SK-N-SH treated with all-trans-retinoic acid at 6 μM for 48 hours (cell line): ENCODE results near the gene KRT35.

Experiments used
- ATAC-seq: fragments of 200-7000 bp; cut with Tn5 transposase; 3 replicates; pipeline ENCODE4 v1.9.1; 2020; ENCODE audit warnings: mild to moderate bottlenecking, moderate library complexity
- ARNTL ChIP-seq: fragments of 450-650 bp; formaldehyde crosslinking; IDR thresholded peaks from 2 replicates; pipeline ENCODE4 v1.5.0; 2020; ENCODE audit warnings: low read depth, mild to moderate bottlenecking, moderate library complexity, borderline replicate concordance
- BACH2 ChIP-seq: fragments of 250-450 bp; sonication (Bioruptor Pico); IDR thresholded peaks from 2 replicates; pipeline ENCODE4 v1.9.0; 2021; ENCODE audit warnings: mild to moderate bottlenecking, borderline replicate concordance
- CSDC2 ChIP-seq: fragments of 250-450 bp; sonication (Bioruptor Pico); IDR thresholded peaks from 2 replicates; pipeline ENCODE4 v1.5.0; 2020; ENCODE audit warnings: mild to moderate bottlenecking, moderate library complexity
- CSRNP3 ChIP-seq: fragments of 250-450 bp; sonication (Bioruptor Pico); IDR thresholded peaks from 2 replicates; pipeline ENCODE4 v1.5.1; 2021; ENCODE audit warnings: mild to moderate bottlenecking, moderate library complexity
- ESRRG ChIP-seq: fragments of 250-450 bp; sonication (Bioruptor Pico); IDR thresholded peaks from 2 replicates; pipeline ENCODE4 v1.6.1; 2021; ENCODE audit warnings: mild to moderate bottlenecking
- GLIS3 ChIP-seq: fragments of 250-450 bp; sonication (Bioruptor Pico); IDR thresholded peaks from 2 replicates; pipeline ENCODE4 v1.5.0; 2020; ENCODE audit warnings: mild to moderate bottlenecking, moderate library complexity
- ISL1 ChIP-seq: fragments of 250-450 bp; sonication (Bioruptor Pico); IDR thresholded peaks from 2 replicates; pipeline ENCODE4 v2.1.2; 2022; ENCODE audit warnings: mild to moderate bottlenecking, moderate library complexity
- OSR1 ChIP-seq: fragments of 250-450 bp; sonication (Bioruptor Pico); IDR thresholded peaks from 2 replicates; pipeline ENCODE4 v1.8.0; 2022; ENCODE audit warnings: moderate library complexity, mild to moderate bottlenecking, inconsistent platforms
- RARB ChIP-seq: fragments of 250-450 bp; sonication (Bioruptor Pico); IDR thresholded peaks from 2 replicates; pipeline ENCODE4 v1.8.0; 2021; ENCODE audit warnings: mild to moderate bottlenecking, moderate library complexity
- SNAI2 ChIP-seq: fragments of 250-450 bp; sonication (Bioruptor Pico); IDR thresholded peaks from 2 replicates; pipeline ENCODE4 v1.5.0; 2020; ENCODE audit warnings: mild to moderate bottlenecking, moderate library complexity
- ZC3H10 ChIP-seq: fragments of 250-450 bp; sonication (Bioruptor Pico); IDR thresholded peaks from 2 replicates; pipeline ENCODE4 v1.5.1; 2021; ENCODE audit warnings: mild to moderate bottlenecking, moderate library complexity
- ZFP3 ChIP-seq: fragments of 250-450 bp; sonication (Bioruptor Pico); IDR thresholded peaks from 2 replicates; pipeline ENCODE4 v1.5.0; 2020; ENCODE audit warnings: mild to moderate bottlenecking, moderate library complexity
- ZFP30 ChIP-seq: fragments of 450-650 bp; formaldehyde crosslinking; IDR thresholded peaks from 2 replicates; pipeline ENCODE4 v1.5.0; 2022; ENCODE audit warnings: mild to moderate bottlenecking, moderate library complexity
- ZNF565 ChIP-seq: fragments of 450-650 bp; formaldehyde crosslinking; conservative IDR thresholded peaks from 2 replicates; pipeline ENCODE4 v1.5.0; 2020; ENCODE audit warnings: low read depth, mild to moderate bottlenecking, moderate library complexity
- ZNF70 ChIP-seq: fragments of 450-650 bp; formaldehyde crosslinking; IDR thresholded peaks from 2 replicates; pipeline ENCODE4 v1.5.0; 2020; ENCODE audit warnings: mild to moderate bottlenecking, moderate library complexity
- ZNF8 ChIP-seq: fragments of 450-650 bp; formaldehyde crosslinking; IDR thresholded peaks from 2 replicates; pipeline ENCODE4 v1.5.0; 2020; ENCODE audit warnings: mild to moderate bottlenecking, moderate library complexity
- TF ChIP-seq, protein P1 (sequence below): fragments of 250-450 bp; sonication (Bioruptor Pico); IDR thresholded peaks from 2 replicates; pipeline ENCODE4 v1.5.0; 2020; ENCODE audit warnings: mild to moderate bottlenecking, moderate library complexity
- TF ChIP-seq, protein P2 (sequence below): fragments of 250-450 bp; sonication (Bioruptor Pico); IDR thresholded peaks from 2 replicates; pipeline ENCODE4 v1.8.0; 2021; ENCODE audit warnings: low read depth, mild to moderate bottlenecking, moderate library complexity, borderline replicate concordance
- TF ChIP-seq, protein P3 (sequence below): fragments of 250-450 bp; sonication (Bioruptor Pico); IDR thresholded peaks from 2 replicates; pipeline ENCODE4 v1.8.0; 2020; ENCODE audit warnings: mild to moderate bottlenecking, moderate library complexity, borderline replicate concordance

Gene KRT35

GRCh38 chr17:41489531-41489930, 8.6 kb upstream of the KRT35 start, which contains the start of gene KRT36 (continued):
- TF ChIP-seq, protein P1, sequence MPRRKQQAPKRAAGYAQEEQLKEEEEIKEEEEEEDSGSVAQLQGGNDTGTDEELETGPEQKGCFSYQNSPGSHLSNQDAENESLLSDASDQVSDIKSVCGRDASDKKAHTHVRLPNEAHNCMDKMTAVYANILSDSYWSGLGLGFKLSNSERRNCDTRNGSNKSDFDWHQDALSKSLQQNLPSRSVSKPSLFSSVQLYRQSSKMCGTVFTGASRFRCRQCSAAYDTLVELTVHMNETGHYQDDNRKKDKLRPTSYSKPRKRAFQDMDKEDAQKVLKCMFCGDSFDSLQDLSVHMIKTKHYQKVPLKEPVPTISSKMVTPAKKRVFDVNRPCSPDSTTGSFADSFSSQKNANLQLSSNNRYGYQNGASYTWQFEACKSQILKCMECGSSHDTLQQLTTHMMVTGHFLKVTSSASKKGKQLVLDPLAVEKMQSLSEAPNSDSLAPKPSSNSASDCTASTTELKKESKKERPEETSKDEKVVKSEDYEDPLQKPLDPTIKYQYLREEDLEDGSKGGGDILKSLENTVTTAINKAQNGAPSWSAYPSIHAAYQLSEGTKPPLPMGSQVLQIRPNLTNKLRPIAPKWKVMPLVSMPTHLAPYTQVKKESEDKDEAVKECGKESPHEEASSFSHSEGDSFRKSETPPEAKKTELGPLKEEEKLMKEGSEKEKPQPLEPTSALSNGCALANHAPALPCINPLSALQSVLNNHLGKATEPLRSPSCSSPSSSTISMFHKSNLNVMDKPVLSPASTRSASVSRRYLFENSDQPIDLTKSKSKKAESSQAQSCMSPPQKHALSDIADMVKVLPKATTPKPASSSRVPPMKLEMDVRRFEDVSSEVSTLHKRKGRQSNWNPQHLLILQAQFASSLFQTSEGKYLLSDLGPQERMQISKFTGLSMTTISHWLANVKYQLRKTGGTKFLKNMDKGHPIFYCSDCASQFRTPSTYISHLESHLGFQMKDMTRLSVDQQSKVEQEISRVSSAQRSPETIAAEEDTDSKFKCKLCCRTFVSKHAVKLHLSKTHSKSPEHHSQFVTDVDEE (CRISPR knock-in tag), result no peak
- no peak for TF ChIP-seq CSRNP3 (CRISPR knock-in tag)
- no peak for TF ChIP-seq ZNF8
- TF ChIP-seq ESRRG, result no peak
- TF ChIP-seq ZNF70 (CRISPR knock-in tag), result no peak
- TF ChIP-seq ISL1, result no peak
- TF ChIP-seq ZFP3 (CRISPR knock-in tag), result no peak
- TF ChIP-seq, all 23 proteins: peak for 0

- peak; percentile 46; the same call in 1 of the 3 replicates for ATAC-seq
- TF ChIP-seq ZNF70 (CRISPR knock-in tag) (no peak), RARB (CRISPR knock-in tag) (no peak), ZC3H10 (no peak), SNAI2 (CRISPR knock-in tag) (no peak), ESRRG (no peak), BACH2 (CRISPR knock-in tag) (no peak)
- TF ChIP-seq, protein P2, sequence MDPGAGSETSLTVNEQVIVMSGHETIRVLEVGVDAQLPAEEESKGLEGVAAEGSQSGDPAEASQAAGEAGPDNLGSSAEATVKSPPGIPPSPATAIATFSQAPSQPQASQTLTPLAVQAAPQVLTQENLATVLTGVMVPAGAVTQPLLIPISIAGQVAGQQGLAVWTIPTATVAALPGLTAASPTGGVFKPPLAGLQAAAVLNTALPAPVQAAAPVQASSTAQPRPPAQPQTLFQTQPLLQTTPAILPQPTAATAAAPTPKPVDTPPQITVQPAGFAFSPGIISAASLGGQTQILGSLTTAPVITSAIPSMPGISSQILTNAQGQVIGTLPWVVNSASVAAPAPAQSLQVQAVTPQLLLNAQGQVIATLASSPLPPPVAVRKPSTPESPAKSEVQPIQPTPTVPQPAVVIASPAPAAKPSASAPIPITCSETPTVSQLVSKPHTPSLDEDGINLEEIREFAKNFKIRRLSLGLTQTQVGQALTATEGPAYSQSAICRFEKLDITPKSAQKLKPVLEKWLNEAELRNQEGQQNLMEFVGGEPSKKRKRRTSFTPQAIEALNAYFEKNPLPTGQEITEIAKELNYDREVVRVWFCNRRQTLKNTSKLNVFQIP (CRISPR knock-in tag), result no peak
Measured at GRCh38 chr17:41486809-41487530, 6.0 kb upstream of the KRT35 start.

- TF ChIP-seq ESRRG (no peak), ISL1 (no peak), ZNF565 (CRISPR knock-in tag) (no peak), ARNTL (CRISPR knock-in tag) (no peak), ZFP30 (CRISPR knock-in tag) (no peak), OSR1 (CRISPR knock-in tag) (no peak), CSDC2 (no peak), ZNF70 (CRISPR knock-in tag) (no peak), GLIS3 (CRISPR knock-in tag) (no peak)
- TF ChIP-seq, protein P3, sequence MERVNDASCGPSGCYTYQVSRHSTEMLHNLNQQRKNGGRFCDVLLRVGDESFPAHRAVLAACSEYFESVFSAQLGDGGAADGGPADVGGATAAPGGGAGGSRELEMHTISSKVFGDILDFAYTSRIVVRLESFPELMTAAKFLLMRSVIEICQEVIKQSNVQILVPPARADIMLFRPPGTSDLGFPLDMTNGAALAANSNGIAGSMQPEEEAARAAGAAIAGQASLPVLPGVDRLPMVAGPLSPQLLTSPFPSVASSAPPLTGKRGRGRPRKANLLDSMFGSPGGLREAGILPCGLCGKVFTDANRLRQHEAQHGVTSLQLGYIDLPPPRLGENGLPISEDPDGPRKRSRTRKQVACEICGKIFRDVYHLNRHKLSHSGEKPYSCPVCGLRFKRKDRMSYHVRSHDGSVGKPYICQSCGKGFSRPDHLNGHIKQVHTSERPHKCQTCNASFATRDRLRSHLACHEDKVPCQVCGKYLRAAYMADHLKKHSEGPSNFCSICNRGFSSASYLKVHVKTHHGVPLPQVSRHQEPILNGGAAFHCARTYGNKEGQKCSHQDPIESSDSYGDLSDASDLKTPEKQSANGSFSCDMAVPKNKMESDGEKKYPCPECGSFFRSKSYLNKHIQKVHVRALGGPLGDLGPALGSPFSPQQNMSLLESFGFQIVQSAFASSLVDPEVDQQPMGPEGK (CRISPR knock-in tag), result no peak
- TF ChIP-seq, protein P1 (CRISPR knock-in tag), result no peak
- TF ChIP-seq, protein P2 (CRISPR knock-in tag), result no peak
- no peak for ATAC-seq
Measured at GRCh38 chr17:41486316-41486715, 5.4 kb upstream of the KRT35 start.
